NCI-H524 (cell line): Measurements from ENCODE around the gene FSTL5.

Experiments
- DNase-seq, 2 experiments: peaks; one replicate each; lab custom pipeline; 2025; lab: John Stamatoyannopoulos, UW

Gene FSTL5

GRCh38 chr4:161704653-161705052, 459.1 kb downstream of the FSTL5 start:
- DNase-seq, result peak in 1 of 2 experiments; percentile 27

GRCh38 chr4:161704040-161704439, 459.8 kb downstream of the FSTL5 start:
- no peak for DNase-seq

- DNase-seq, result no peak
Measured at GRCh38 chr4:161702287-161702686, 461.5 kb downstream of the FSTL5 start.

GRCh38 chr4:161696944-161697343, 466.9 kb downstream of the FSTL5 start:
- DNase-seq, result no peak

- DNase-seq, result no peak
Measured at GRCh38 chr4:161680146-161680545, 483.7 kb downstream of the FSTL5 start.

- no peak for DNase-seq
Measured at GRCh38 chr4:161664740-161665139, 499.1 kb downstream of the FSTL5 start.

GRCh38 chr4:161663844-161664243, 500.0 kb downstream of the FSTL5 start:
- DNase-seq, result no peak

GRCh38 chr4:161658676-161659075, 505.1 kb downstream of the FSTL5 start:
- DNase-seq, result peak in 1 of 2 experiments; percentile 35

- no peak for DNase-seq
Measured at GRCh38 chr4:161657616-161658015, 506.2 kb downstream of the FSTL5 start.

GRCh38 chr4:161656594-161656993, 507.2 kb downstream of the FSTL5 start:
- DNase-seq, result no peak

GRCh38 chr4:161655148-161655547, 508.7 kb downstream of the FSTL5 start:
- DNase-seq, result no peak

GRCh38 chr4:161653697-161654096, 510.1 kb downstream of the FSTL5 start:
- no peak for DNase-seq

GRCh38 chr4:161651586-161651985, 512.2 kb downstream of the FSTL5 start:
- no peak for DNase-seq

GRCh38 chr4:161650812-161651211, 513.0 kb downstream of the FSTL5 start:
- no peak for DNase-seq

- DNase-seq, result no peak
Measured at GRCh38 chr4:161647757-161648156, 516.0 kb downstream of the FSTL5 start.

- DNase-seq, result peak in 1 of 2 experiments; percentile 9
Measured at GRCh38 chr4:161642708-161643107, 521.1 kb downstream of the FSTL5 start.

- DNase-seq, result peak in 1 of 2 experiments; percentile 18
Measured at GRCh38 chr4:161629694-161630441, 533.9 kb downstream of the FSTL5 start.

GRCh38 chr4:161604516-161605300, 559.1 kb downstream of the FSTL5 start:
- DNase-seq, result no peak

GRCh38 chr4:161601011-161601410, 562.8 kb downstream of the FSTL5 start:
- DNase-seq, result no peak

- no peak for DNase-seq
Measured at GRCh38 chr4:161595230-161595771, 568.5 kb downstream of the FSTL5 start.

GRCh38 chr4:161585011-161585410, 578.8 kb downstream of the FSTL5 start:
- DNase-seq, result no peak

GRCh38 chr4:161583549-161583948, 580.3 kb downstream of the FSTL5 start:
- no peak for DNase-seq
